LoVo (cell line): Measurements from ENCODE around the gene SLC10A3.

ENCODE experiments used
- DNase-seq: peaks from one replicate; pipeline ENCODE4 v3.0.0-alpha.2; 2016; ENCODE audit warnings: low spot score

The SLC10A3 gene, protein sequence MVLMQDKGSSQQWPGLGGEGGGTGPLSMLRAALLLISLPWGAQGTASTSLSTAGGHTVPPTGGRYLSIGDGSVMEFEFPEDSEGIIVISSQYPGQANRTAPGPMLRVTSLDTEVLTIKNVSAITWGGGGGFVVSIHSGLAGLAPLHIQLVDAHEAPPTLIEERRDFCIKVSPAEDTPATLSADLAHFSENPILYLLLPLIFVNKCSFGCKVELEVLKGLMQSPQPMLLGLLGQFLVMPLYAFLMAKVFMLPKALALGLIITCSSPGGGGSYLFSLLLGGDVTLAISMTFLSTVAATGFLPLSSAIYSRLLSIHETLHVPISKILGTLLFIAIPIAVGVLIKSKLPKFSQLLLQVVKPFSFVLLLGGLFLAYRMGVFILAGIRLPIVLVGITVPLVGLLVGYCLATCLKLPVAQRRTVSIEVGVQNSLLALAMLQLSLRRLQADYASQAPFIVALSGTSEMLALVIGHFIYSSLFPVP

DNA sequence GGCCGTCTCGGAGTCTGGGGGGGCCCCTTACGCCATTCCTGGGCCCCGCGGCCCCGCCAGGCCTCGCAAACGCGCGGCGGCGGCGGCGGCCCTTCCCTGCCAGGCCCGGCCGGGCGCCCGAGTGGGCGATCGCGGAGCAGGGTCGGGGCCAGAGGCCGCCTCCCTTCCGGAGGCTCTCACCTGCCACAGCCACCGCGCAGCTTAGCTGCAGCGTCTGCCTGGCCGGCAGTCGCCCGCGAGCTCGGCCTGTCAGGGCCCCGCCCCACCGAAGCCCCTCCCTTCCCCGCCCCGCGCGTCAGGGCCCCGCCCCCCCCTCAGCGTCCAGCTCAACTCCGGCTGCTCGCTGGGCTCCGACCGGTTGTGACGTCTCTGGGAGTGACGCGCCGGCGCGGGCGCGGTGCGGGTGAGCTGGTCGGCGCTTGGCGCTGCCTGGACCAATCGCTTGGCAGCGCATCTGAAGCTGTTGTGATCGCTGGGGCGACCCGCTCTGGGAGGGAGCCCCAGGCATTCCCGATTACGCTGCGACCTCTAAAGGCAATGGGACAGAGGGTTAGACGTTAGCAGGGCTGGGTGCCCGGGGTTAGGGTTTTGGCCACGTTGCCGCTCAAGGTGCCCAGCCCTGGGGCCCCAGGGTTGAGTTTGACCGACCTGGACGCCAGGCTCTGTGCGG, at the start of gene SLC10A3:
SLC10A3 (minus strand) TSS at position 216 of the 670 bp plus-strand sequence. CDS start 1,689 bp downstream, outside the sequence.
- DNase-seq = peak; percentile 83

DNA sequence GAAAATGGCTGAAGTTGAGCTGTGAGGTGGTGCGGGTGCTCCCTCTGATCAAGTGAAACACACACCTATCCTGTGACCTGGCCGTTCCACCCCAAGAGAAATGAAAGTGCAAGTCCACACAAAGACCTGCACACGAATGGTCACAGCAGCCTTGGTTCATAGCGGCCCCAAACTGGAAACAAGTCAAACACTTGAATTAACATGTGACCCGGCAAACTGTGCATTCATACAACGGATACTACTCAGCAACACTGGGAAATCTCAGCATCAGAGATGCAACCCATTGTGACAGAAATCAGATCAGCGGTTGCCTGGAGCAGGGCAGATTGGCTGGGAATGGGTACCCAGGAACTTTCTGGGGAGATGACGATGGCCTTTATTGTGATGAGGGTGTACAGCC, 48.6 kb upstream of the SLC10A3 start:
- no peak for DNase-seq

DNA sequence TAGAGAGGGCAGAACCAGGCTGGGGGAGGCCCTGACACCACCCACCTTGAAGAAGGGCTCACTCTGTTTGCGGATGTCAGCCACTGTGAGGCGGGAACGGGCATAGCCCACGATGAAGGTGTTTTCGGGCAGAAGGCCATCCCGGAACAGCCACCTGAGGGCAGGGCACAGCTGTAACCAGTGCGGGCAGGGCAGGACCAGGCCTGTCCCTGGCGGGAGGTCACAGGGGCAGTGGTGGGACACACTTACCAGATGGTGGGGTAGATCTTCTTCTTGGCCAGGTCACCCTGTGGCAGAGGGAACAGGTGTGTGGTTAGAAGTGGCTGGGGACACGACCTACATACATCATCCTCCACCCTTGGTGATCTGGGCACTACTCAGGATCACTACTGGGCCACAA, 45.5 kb upstream of the SLC10A3 start:
- no peak for DNase-seq

DNA sequence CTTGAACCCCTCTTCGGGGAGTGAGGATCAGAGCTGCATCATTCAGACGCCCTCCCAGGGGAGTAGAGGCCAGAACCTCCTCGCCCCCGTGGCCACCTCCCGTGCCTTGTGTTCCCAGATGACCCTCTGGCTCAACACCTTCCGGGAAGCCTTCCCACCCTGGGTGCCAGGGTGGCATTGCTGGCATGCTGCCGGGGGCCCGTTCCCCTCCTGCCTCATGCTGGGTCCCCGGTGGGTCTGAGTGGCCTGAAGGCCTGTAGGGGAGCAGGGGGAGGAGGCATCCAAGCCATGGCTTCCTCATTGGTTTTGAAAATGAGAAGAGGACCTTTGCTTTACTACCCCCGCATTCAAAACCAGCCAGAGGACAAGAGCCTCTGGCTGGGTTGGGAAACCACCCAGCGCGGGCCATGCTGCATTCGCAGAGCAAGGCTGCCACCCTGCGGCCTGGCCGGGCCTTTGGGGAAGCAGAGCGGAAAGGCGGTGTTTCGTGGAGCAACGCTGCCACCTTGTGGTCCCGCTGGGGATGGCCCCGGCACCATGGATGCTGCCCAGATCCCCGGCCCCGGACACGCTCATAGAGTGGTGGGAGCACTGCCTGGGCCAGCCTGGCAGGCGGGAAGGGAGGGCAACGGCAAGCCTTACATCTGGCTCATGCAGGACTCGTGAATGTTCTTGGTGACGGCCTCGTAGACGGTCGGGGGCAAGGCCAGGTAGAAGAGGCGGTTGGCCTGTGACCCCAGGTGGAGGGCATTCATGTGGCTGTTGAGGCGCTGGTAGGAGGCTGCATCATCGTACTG, 44.3 kb upstream of the SLC10A3 start:
- DNase-seq = peak; percentile 67

DNA sequence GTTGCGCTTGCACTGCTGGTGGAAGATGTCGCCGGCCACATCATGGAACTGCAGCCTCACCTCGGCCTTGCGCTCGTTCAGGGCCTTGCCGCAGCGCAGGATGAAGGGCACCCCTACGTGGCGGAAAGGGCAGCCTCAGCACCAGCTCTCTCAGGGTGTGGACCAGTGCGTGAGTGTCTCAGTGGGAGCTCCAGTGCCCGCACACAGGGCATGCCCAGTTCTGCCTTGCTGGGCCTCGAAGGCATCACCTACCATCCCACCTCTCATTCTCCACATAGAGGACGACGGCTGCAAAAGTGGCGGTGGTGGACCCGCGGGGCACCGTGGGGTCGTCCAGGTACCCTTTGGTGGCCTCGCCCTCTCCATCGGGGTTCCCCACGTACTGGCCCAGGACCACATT, 42.3 kb upstream of the SLC10A3 start:
- DNase-seq = no peak

DNA sequence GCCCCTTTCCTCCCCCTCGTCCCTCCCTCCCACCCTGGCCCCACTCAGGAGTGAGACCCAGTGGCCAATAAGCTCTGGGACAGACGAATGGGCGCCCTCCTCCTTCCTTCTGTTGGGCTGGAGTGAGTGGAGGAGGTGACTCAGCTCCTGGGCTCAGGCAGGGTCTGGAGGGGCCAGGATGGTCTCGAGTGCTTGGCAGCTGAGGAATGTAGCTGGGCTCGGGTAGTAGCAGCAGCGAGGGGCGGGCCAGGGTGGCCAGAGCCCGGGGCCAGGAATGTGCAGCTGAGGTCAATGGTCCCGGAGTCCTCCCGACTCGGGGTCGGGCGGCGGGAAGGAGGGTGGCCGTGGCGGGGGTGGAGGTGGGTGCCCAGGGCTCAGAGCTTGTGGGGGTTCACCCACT, 41.2 kb upstream of the SLC10A3 start:
- DNase-seq = no peak

DNA sequence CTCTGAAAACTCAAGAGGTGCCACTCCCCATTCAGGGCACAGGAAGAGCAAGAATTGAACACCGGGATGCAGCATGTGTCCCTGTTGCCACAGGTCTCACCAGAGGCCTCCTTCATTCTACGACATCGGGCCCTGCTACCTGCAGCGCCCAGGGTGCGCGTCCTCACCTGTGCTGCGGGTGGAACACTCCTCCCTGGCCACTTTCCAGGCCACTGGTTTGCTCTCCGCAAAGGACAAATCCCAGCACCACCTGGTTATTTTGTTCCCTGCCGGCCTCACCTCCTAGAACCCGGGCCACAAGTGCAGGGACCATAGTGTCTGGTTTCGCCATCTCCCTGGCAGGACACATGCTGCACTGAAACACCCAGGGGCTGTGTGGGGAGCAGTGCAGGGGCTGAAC, 39.9 kb upstream of the SLC10A3 start:
- no peak for DNase-seq

DNA sequence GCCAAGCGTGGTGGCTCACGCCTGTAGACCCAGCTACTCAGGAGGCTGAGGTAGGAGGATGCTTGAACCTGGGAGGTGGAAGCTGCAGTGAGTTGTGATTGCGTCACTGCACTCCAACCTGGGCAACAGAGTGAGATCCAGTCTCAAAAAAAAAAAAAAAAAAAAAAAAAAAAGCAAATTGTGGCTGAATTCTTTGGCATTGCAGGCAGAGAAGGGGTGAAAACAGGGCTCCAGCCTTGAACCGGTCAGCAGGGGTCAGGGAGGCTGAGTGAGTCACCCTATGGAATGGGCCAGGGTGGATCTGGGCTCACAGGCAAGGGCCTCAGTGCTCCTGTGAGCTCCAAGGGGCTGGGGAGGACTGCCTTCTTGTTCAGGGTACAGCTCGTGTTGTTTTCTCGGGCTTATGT, 38.8 kb upstream of the SLC10A3 start:
- no peak for DNase-seq

DNA sequence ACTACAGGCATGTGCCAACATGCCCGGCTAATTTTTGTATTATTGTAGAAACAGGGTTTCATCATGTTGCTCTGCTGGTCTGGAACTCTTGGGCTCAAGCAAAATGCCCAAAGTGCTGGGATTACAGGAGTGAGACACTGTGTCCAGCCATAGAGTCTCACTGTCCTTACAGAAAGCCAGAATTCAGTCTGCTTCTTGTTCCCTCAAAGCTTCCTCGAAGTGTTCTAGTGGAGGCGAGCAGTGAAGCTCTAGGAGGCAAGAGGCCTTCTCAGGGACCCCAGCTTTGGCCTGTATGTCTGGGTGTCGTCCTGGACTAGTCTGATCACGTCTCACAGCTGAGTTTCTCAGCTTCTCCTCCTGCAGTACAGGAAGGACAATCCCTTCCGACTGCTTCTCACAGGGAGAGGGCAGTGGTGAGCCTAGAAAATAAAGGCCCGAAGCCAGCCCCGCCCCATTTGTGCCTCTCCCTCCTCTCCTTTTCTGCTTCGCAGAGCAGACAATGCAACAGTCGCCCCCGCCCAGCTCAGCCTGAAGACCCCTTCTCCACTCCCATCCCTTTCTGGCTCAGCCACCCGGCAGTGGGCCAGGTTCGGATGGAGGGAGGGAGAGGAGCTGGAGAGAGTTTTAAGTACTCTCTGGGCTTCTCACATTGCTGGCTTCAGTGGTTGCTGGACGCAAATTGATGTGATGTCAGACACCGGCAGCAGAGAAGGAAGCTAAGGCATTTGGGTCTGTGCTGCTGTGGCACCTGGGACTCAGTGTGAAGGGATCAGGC, 36.7 kb upstream of the SLC10A3 start:
- DNase-seq = peak; percentile 60

DNA sequence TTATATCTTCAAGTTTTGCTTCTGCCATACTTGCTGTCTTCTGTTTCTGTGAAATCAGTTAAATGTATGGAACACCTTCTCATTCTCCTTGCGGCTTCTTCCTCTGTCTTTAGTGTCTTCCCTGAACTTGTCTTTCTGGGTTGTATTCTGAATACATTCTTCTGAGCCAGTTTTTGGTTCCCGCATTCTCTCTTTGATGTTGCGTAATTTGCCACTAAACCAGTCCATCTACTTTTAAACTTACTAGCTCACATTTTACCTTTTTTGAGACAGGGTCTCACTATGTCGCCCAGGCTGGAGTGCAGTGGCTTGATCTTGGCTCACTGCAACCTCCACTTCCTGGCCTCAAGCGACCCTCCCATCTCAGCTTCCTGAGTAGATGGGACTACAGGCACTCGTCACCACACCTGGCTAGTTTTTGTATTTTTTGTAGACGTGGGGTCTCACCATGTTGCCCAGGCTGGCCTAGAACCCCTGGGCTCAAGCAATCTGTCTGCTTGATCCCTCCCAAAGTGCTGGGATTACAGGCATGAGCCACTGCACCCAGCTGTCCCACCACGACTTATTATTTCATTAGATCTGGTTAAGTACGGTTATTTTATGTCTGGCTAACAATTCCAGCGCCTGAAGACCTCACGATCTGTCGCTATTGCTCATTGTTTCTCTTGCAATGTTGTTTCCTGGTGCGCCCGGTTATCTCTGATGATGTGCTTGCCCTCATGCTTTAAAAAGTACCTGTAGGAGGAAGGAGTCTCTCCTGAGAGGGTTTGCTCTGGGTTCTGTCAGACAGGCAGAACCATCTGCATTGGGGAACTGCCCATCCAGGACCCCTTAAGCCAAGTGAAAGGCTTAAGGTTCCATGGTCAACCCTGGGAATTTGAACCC, 35.4 kb upstream of the SLC10A3 start:
- no peak for DNase-seq

DNA sequence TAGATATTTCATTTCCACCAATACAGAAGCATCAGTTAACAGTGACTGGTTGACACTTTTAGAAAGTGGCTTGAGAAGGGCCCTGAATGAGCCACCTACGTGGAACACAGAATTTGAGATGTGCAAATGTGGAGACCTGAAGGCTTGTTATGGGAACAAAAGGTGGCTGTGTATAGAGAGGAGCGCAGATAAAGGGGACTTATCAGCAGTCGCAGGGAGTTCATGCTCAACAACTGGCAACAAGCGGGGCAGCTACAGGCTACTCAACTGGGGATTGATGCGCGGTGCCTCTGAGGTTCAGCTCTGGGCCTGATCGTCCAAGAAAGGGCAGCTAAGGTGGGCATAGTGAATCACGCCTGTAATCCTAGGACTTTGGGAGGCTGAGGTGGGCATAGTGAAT, 29.0 kb upstream of the SLC10A3 start:
- DNase-seq = no peak

DNA sequence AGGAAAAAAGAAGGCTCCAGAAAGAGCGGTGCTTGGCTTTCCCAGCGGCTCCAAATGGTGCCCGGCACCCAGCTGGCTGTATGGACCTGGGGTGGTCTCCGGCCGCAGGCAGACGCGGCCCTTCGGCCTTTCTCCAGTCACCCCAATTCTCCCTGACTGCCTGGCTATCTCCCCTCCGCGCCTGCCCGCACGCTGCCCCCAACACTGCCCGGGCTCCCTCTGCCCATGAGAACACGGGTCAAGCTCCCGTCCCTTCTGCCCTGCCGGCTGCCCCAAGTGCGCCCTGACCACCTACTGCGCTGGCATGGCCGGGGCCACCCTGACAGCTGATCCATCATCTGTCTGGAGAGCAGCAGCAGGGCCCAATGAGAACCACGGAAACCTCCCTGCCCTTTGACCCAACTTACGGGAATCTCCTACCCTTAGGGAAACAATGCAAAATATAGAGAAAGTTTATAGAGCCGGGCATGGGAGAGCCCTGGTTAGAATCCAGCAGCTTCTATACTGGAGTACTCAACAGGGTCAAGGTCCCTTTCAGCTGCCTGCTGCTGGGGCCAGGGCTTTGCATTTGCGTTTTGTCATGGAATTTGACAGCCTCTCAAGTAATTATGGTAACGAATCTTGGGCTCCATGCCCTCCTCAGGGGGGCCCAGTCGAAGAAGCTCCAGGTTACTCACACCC, 26.8 kb upstream of the SLC10A3 start:
- no peak for DNase-seq

DNA sequence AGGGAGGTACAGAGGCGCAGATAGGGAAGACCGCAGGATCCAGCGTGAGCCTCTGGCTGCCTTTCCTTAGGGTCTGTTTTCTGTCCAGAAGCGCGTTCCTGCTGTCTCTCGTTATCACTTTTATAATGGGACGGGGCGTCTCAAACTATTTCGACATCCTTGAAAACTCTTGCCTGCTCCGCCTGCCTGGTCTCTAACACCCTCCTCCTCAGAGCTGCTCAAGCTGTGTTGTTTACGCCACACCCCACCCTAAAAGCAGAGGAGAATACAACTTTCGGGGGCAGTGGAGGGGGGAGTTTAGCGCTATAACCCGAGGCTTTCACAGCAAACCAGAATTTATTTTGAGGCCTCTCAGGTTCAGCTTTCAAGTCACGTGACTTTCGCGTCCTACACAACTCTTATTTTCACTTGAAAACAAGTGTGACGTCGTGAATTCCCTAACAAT, 26.2 kb upstream of the SLC10A3 start:
- no peak for DNase-seq

DNA sequence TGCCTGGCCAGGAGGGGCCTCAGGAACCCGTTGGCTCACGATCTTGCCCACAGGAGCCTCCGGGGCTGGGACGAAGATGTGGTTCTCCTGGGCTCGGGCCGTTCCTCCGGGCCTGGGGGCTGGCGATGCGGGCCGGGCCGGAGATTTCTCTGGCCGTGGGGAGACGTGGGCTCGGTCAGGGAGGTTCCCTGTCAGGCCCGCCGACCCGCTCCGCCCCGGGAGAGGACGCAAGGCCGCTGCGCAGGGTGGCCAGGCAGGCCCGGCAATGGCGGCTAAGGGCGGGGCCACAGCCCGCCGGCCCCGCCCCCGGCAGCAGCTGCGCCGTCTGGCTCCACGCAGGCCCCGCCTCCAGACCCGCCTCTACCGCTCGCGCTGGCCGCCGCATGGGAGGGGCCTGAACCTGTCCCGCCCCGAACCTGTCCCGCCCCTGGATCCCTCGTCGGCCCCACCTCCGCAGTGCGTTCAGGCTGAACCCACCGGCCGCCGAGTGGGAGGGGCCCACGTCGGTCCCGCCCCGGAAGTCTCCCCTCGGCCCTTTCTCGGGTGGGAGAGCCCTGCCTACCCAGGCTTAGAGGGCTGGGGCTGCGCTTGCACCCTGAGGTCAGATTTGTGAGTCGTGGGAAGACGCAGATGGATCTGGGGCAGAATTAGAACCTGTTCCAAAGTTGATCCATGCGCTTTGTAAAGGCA, 25.7 kb upstream of the SLC10A3 start, which contains the start of gene FAM3A:
FAM3A (minus strand) TSS at position 267 of the 690 bp plus-strand sequence. CDS start 460 bp downstream, outside the sequence.
- DNase-seq = peak; percentile 85

DNA sequence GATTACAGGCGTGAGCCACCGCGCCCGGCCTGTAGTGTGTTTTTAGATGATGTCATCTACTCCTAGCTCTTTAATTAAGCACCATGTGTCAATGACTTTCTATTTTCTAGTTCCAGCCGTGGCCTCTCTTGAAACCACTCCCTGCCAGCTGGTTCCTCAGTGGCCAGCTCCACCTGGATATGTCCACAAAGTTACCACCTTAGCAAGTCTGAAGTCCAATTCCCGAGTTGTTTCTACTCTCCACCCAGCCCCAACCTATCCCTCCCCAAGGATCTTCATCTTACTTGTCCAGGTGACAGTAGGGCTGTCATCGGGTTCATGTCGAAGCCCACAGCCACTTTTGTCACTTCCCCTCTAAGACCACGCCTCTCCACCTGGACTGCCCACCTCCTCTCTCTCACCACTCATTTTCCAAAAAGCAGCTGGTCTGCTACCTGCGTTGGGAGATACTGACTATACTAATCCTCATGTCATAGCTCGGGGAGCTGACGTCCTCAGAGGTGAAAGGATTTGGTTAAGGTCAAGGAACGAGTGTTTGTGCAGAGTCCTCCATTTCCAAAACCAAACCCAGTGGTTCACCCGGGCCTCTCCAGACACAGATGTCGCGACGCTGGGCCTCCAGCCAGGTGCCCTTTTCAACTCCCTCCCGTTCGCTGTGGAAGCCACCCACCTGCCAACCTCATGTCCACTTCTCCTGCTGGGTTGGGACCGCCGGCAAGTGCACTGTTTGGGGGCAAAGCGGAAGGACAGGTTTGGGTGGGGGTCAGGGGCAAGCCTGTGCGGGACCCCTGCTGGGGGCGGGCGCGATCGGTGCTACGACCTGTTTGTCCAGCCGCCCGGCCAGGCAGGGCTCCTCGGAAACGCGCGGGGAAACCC, 24.9 kb upstream of the SLC10A3 start:
- peak; percentile 18 for DNase-seq

DNA sequence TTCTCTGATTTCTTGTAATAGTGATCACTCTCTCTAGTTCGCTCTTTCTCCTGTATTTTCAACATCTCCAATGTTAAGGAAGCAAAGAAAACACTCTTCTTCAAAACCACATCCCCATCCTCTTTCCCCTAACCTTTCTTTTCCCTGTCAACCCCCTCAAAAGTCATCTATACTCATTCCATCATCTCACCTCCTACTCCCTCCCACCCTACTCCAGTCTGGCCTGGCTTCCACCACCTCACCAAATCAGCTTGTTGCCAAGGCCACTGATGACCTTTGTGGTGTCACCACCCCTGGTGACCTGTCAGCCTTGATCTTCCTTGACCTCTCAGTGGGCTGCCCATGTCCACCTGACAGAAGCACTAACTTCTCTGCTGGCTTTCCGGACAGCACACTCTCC, 23.3 kb upstream of the SLC10A3 start:
- no peak for DNase-seq

DNA sequence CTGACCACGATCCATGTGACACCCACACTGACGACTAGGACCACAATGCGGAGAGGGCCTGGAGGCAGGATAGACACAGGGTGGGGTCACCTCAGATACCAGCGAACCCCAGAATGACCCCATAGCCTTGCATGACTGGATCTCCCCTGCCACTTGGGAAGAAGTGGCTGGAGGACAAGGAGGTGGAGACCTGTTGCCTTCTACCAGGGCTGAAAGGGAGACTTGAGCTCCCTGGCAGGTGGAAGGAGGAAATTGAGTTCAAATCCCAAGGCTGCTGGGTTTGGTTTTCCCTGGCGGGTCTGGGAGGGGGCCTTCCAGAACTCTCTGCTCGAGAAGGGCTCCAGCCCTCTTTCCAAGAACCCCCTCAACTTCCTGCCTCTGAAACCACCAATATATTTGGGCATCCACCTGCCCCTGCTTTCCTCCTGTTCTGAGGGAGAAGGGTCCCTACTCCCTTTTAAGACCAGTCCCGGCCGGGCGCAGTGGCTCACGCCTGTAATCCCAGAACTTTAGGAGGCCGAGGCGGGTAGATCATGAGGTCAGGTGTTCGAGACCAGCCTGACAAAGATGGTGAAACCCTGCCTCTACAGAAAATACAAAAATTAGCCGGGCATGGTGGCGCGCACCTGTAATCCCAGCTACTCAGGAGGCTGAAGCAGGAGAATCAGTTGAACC, 22.6 kb upstream of the SLC10A3 start:
- DNase-seq = no peak

DNA sequence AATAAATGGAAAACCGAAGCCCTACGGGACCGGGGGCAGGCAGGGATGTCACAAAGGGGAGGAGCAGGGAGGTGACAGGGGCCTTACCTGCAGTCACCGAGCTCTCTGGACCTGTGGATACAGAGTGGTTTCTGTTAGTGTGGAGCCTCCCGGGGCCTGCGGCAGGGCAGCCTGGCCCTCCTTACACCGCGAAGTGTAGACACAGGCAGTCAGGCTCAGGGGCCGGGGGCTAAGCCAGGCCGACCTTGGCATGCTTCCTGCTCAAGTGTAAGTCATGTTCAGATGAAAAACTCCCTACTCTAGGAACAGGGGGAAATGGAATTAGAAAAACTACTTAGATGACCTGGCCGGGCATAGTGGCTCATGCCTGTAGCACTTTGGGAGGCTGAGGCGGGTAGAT, 21.3 kb upstream of the SLC10A3 start:
- no peak for DNase-seq
